ENCODE data around the gene PTMS. TPM values are rescaled to one million over a fixed set of nuclear protein-coding genes. Genes with fewer than 3 reads are reported as not detected.

PTMS gene
- total and polyA plus RNA-seq, 8 donors: 22.8 to 363 (median 156) TPM

GRCh38 chr12:6748761-6749160 is 17.4 kb upstream of the PTMS start:
- intact Hi-C loops (cut with DNase I; ENCODE audit: low total_unique reads): loop anchor here (10.0 kb wide), 1 partner anchor 76 kb away; the partner anchor contains the start of genes GPR162 and P3H3
- no peak for DNase-seq
- 87 to 96% (median 95%) methylated on average over 9 to 28 of the region's 28 CpGs for WGBS, 5 donors
- no peaks in the 10 kb centered on the region for H3K27me3 ChIP-seq
- H3K4me1 ChIP-seq: peaks cover 8 to 29% (median 19%) of the 10 kb centered on the region in 4 donors
- H3K4me3 ChIP-seq: no peak overlapping the region
- TF ChIP-seq POLR2AphosphoS5 (IDR thresholded peaks at IDR 0.05): no peak
- no peak for TF ChIP-seq EP300 (IDR thresholded peaks at IDR 0.05)
- TF ChIP-seq CTCF (IDR thresholded peaks at IDR 0.05): no peak
- no peak for TF ChIP-seq POLR2A (IDR thresholded peaks at IDR 0.05)
- H3K27ac ChIP-seq: no peak overlapping the region
- peaks cover 49 to 65% (median 63%) of the 10 kb centered on the region in 4 donors for H3K36me3 ChIP-seq
- H3K9me3 ChIP-seq: no peaks in the 10 kb centered on the region

- intact Hi-C loops (cut with DNase I; ENCODE audit: low total_unique reads): no loop called here
- TF ChIP-seq POLR2AphosphoS5 (IDR thresholded peaks at IDR 0.05) (no peak), EP300 (IDR thresholded peaks at IDR 0.05) (no peak), CTCF (IDR thresholded peaks at IDR 0.05) (no peak), POLR2A (IDR thresholded peaks at IDR 0.05) (no peak)
- no peak for DNase-seq
- WGBS, 5 donors: 75 to 92% (median 88%) methylated on average over 4 of the region's 4 CpGs
- Histone ChIP-seq H3K27me3 (no peaks in the 10 kb centered on the region), H3K36me3 (peaks cover 49 to 65% (median 63%) of the 10 kb centered on the region in 4 donors), H3K4me3 (no peak overlapping the region), H3K4me1 (peaks cover 8 to 34% (median 24%) of the 10 kb centered on the region in 4 donors), H3K27ac (no peak overlapping the region), H3K9me3 (no peaks in the 10 kb centered on the region)
These were observed 15.7 kb upstream of the PTMS start for GRCh38 chr12:6750506-6750905.

- Histone ChIP-seq H3K4me3 (peak overlapping the region; percentile 84 to 98 (median 88)), H3K4me1 (peaks cover 8 to 31% (median 23%) of the 10 kb centered on the region in 4 donors), H3K27ac (peak overlapping the region in 4 of 5 donors; percentile 96 to 100 (median 98)), H3K36me3 (peaks cover 49 to 53% (median 52%) of the 10 kb centered on the region in 4 donors), H3K27me3 (no peaks in the 10 kb centered on the region), H3K9me3 (no peaks in the 10 kb centered on the region)
- WGBS, 5 donors: 64 to 79% (median 72%) methylated on average over 5 to 7 of the region's 7 CpGs
- TF ChIP-seq POLR2A (IDR thresholded peaks at IDR 0.05): no peak
- TF ChIP-seq CTCF (IDR thresholded peaks at IDR 0.05): no peak
- no peak for TF ChIP-seq POLR2AphosphoS5 (IDR thresholded peaks at IDR 0.05)
- no peak for TF ChIP-seq EP300 (IDR thresholded peaks at IDR 0.05)
- peak in 1 of 2 donors; percentile 35 for DNase-seq
- intact Hi-C loops (cut with DNase I; ENCODE audit: low total_unique reads): no loop called here
These were observed 14.4 kb upstream of the PTMS start for GRCh38 chr12:6751767-6752166.

- peaks cover 44 to 47% (median 46%) of the 10 kb centered on the region in 4 donors for H3K36me3 ChIP-seq
- H3K4me3 ChIP-seq: peak overlapping the region; percentile 84 to 98 (median 88)
- H3K27ac ChIP-seq: peak overlapping the region; percentile 96 to 100 (median 98)
- 3 to 5% (median 4%) methylated on average over 18 to 24 of the region's 24 CpGs for WGBS, 5 donors
- DNase-seq: peak in 1 of 2 donors; percentile 81
- TF ChIP-seq EP300 (IDR thresholded peaks at IDR 0.05): no peak
- no peak for TF ChIP-seq POLR2AphosphoS5 (IDR thresholded peaks at IDR 0.05)
- no peak for TF ChIP-seq POLR2A (IDR thresholded peaks at IDR 0.05)
- TF ChIP-seq CTCF (IDR thresholded peaks at IDR 0.05): no peak
- H3K27me3 ChIP-seq: no peaks in the 10 kb centered on the region
- H3K4me1 ChIP-seq: peaks cover 8 to 37% (median 28%) of the 10 kb centered on the region in 4 donors
- H3K9me3 ChIP-seq: no peaks in the 10 kb centered on the region
- intact Hi-C loops (cut with DNase I; ENCODE audit: low total_unique reads): no loop called here
These were observed 13.8 kb upstream of the PTMS start for GRCh38 chr12:6752167-6752920.
